ENCODE results near the gene NEUROD2.

The NEUROD2 gene

DNA sequence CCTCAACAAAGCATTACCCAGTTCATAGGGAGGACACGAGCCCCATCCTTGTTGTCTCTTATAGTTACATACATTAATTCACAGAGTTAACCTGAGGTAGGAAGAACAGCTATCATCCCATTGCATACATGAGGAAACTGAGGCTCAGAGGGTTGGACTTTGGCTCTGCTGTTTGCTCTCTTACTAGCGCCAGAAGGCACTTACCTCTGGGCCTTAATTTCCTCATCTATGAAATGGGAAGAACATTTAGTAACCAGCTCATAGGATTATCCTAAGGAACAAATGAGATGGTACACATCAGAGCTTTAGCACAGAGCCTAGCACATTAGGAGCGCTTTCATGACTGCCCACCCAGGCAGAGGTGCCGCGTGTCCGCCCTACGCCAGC, 27.6 kb downstream of the NEUROD2 start:
- DNase-seq (ENCODE audit: low spot score), result no peak

DNA sequence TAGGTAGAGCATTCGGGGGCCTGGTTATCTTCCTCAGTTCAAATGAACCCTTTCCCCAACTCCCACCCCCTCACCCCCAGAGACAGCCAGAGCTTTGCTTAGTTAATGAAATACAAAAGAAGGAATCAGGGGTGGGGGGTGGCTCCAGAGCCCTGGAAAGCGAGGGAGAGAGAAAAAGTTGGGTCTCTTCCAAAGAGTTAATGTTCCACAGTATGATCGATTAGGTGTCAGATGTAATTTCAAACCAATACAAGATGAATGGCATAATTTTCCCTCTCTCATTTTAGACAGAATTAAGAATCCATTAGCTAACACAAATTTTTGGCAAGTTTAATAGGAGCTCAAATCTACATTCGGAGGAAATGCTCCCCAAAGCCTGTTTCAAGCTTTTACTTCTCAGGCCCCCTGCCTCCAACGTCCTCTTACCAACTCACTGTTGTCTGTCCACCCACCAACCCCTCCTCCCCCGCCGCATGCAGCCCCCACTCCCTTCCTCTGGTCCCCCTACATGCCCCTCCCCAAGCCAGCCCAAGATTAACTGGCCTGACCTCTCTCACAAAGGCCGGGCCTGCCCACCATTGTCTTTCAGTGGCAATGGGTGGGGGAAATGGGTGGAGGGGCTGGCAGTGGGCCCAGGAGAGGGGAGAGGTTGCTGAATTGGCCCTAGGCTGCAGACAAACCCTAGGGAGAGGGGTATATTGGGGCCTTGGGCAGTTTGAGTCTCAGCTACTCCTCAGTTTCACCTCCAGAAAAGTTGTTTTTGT, 28.2 kb downstream of the NEUROD2 start:
- DNase-seq (ENCODE audit: low spot score), result no peak

DNA sequence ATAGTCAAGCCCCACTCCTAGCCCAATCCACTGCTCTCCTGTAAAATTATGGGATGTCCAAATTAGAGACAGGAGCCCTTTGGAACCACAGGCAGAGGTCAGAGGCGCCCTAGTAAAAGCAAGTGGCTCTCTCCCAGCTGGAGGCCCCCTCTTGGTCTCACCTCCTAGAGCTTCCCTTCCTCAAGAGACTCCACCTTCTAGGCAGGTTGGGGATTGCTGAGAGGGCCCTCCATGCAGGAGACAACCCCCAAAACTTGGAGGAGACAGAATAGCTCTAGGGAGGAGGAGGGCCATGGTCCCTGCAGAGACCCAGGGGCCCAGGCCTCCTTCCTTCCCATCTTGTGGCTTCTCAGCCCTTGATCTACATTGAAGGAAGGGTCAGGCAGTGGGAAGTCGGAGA, 29.4 kb downstream of the NEUROD2 start:
- DNase-seq (ENCODE audit: low spot score), result no peak

DNA sequence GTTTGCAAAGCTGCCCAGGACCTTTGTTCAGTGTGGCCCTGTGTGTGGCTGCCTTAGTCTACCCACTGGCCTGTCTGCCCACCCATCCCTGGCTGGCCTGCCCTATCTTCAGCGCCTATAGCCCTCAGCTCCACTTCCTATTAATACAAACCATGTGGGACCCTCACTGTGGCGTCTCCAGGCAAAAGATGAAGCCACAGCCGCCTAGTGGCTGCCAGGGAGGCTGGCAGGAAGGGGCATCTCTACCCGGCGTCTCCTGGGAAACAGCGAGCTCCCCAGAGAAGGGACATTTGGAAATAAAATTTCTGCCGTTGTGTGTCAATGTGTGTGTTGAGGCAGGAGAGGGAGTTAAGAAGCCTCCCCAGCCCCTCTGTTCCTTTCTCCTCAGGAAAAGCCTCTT, 31.5 kb downstream of the NEUROD2 start:
- DNase-seq (ENCODE audit: low spot score), result peak; percentile 31

DNA sequence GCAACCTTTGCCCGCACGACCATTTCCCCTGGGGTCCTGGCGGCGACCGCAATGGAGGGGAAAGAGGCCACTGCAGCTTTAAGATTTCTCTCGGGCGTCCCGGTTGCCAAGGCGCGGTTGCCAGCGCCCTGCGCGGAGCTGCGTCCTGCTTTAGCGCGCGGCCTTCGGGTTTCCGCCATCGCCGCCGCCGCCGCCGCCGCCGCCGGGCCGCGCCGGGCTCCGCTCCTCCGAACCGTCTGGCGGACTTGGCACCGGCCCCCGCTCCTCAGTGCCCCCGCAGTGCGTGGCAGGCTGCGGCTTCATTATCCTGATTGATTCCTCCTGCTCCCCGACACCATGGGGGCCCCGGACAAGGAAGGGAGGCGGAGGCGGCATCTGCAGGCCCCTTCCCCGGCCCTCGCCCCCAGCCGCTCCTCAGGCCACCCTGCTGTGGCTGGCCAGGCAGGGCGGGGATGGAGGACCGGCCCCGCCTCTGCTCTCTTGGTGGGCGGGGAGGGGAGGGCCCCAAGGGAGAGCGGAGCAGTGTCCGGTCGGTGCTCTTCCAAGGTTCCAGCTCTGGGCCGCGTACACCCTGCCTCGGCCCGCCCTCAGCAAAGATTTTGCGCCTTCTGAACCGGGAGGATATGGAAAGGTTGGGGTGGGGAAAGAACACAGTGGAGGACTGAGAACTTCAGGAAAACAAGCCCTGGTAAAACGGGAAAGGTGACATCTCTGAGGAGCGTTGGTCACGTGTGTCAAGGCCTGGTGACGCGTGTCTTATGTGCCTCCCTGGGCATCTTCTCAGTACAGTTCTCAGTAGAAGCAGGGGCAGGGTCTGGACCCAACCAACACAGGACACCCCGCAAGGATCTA, 34.0 kb downstream of the NEUROD2 start:
- DNase-seq (ENCODE audit: low spot score), result peak; percentile 76

DNA sequence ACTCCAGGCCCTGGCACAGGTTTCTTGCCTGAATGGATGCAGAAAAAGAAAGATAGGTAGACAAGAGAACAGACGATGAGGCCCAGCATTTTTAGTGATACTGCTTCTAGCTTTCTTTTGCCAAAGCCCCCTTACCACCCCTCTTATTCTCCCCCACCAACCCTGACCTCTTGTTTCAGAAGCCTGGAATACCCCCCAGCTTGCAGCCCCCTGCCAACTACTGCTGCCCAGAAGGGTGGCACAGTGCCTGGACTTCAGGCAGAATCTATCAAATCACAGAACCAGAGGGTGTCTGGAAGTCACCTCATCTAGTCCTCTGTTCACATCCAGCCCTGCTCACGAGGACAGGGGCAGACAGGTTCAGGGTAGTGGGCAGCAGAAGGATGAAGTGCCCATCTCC, 35.6 kb downstream of the NEUROD2 start:
- DNase-seq (ENCODE audit: low spot score), result no peak

DNA sequence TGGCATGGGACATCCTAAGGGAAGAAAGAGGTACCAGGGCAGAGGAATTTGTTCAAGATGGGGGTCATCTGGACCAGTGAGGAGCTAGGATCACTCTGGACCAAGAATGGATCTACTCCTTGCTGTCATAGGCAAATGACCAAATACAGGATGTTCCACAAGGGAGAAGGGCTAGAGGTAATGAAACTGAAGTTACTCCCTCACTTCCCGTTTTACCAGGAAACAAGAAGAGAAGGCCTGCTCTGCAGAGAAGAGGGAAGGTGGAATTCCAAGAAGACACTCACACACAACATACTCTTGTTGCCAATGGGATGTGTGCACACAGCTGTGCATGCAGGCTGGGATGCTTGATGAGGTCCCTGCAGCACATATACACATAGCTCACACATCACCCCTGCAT, 38.6 kb downstream of the NEUROD2 start:
- DNase-seq (ENCODE audit: low spot score), result no peak

DNA sequence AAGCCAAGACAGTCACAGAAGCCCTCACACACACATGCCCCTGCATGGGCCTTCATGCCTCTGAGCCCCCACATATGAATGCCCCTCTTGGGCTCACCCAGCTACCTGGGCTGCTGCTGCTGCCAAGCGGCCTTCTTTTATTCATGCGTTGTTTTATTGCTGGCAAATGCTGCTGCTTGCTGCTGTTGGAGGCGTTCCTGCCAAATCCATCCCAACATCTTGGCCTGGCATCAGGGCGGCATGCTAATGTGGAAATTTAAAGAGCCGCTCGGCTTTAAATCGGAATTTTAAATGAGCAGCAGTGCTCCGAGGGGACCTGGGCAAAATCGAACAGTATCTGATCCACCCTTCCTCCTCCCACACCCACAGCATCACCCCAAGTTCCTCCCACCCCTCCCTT, 39.0 kb downstream of the NEUROD2 start:
- no peak for DNase-seq (ENCODE audit: low spot score)

DNA sequence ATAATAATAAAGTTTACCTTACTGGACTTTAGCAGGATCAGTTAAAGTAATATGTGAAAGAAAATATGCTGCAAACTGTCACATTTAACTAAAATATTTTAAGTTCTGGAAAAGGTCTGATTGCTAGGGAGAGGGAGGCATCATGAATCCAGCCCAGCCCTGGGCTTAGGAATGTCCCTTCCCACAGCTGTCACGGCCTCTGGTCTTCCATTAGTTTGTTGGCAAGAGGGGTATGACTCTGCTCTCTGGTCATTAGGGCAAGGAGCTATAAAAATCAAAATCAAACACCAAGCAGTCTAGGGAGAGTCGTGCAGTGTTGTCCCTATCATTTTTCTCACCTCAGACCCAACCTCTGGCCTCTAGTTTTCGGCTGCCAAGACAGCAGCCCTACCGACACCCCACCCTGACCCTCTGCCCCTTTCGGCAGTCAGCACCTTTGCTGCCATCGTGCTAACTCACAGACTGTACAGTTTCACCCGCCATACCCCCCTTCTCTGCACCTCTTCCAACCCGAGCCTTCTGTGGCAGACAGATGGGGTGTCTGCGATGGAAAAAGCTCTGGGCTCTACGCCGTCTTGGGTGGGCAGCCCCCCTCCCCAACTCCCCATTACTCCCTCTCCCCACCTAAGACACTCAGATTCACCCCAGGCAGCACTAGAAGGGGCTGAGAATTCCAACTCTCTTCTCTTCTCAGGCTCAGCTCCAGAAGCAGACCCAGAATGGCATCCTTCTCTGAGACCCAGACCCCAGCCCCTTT, 41.4 kb downstream of the NEUROD2 start:
- no peak for DNase-seq (ENCODE audit: low spot score)

DNA sequence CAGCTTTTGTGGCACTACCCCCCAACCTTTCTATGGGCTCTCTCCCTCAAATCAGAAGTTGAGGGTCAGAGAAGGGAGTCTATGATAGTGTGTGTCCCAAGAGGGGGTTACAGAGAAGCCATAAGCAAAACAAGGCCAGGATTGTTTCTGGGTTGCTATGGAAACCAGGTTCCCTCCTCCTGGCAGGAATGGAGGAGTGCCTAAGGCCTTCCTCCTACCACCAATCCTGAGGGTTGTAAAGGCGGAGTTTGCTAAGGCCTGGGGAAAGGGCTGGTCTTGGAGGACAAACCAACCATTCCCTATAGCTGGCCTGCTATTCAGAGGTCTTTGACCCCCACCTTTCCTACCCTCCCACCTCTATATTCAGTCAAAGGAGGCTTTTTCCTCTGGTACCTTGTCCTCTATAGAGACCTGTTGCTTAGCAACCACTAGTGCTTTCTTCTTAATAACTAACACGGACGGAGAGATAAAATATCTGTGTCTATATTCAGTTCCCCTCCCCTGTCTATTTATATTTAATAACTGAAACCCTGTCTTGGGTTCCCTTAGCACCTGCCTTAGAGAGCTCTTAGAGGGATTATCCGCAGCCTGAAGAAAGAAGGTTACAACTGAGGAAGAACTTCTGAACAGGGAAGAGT, 43.4 kb downstream of the NEUROD2 start:
- DNase-seq (ENCODE audit: low spot score), result no peak

DNA sequence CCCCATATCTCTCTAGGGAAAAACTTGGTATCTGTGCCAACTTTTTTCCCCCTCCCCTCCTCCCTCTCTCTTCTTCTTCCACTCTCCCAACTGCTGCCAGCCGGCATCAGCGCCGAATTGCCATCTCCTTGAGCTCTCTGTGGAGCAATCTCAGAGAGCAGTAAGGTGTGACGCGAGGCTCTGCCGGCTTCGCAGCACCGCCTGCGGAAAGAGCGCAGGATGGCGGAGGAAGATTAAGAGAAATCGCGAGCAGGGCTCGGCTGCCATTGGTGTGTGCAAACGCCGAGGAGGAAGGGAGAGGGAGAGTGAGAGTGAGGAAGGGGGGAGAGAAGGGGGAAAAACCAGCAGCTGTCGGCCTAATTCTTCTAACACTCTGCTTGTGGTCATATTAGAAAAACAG, 44.2 kb downstream of the NEUROD2 start:
- DNase-seq (ENCODE audit: low spot score), result peak; percentile 12

DNA sequence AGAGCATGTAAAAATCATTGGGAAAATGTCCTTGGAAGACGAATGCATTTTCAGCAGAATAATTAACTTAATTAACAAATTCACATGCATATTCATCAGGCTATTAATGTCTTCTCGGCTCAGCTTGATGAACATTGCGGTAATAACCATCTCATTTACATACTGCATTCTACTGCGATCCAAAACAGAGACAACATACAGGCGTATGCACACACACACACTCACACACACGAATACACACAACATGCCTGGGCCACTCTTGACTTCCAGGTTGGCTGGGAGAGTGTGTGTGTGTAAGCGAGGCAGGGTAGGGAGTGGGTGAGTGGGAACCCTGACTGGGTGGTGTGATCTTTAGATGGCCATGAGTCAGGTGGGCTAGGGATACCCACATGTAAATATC, 44.7 kb downstream of the NEUROD2 start:
- no peak for DNase-seq (ENCODE audit: low spot score)

DNA sequence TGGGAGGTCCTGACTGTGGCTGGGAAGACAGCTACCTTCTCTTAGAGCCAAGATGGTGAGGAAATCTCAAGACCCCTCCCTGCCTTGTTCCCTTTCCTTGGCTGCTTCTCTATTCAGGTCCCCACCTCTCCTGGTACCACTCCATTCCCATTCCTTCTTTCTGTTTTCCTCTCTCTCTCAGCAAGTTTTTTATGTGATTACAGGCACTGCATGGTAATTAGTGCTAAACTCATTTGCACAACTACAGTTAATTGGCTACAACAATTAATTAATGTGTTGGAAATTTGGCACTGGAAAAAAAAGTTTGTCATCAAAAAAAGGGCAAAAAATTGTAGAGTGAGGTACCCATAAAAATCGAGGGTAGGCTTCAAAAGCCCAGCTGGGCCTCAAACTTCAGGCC, 45.3 kb downstream of the NEUROD2 start:
- no peak for DNase-seq (ENCODE audit: low spot score)

DNA sequence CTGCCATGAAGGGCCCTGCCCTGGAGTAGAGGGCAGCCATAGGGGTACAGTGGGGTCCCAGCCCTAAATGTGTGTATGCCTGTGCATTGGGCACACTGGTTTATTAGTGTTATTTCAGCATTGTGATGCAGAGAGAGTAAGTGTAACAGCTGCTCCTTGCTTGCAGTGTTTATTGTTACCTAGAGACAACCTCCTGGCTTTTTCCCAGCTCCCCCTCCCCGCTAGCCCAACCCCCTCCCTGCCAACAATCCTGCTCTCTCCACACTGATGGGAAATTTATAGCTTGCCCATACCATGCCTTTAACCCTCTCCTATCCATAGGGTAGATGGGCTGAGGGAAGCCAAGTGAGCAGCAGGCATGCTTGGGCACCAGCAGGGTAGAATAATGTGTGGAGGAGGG, 51.3 kb downstream of the NEUROD2 start:
- no peak for DNase-seq (ENCODE audit: low spot score)

DNA sequence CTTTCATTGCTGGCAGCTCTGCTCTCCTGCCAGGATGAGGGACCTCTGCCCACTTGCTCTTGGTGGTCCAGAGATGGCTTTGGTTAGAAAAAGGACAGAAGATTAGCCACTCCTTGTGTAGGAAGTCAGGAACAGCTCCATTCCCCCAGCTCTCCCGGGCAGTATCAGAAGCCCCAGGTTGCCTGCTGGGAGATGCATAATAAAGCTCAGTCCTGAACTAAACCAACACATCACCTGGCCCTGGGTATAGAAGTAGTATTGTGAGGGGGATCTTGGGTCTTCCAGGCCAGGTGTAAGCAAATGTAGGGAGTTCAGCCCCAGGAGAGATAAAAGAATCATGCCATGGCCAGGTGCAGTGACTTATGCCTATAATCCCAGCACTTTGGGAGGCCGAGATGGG, 52.4 kb downstream of the NEUROD2 start:
- DNase-seq (ENCODE audit: low spot score), result no peak
